SH-SY5Y (cell line): ENCODE measurements around the gene COL4A4.

Experiments used
- GATA2 ChIP-seq: IDR thresholded peaks from 2 replicates; pipeline ENCODE4 v1.6.1; 2011; ENCODE audit warnings: mild to moderate bottlenecking, low read depth, low read length
- GATA3 ChIP-seq: IDR thresholded peaks from 2 replicates; pipeline ENCODE4 v1.6.1; 2011; ENCODE audit warnings: low read depth, mild to moderate bottlenecking, low read length, moderate library complexity

GRCh38 chr2:227164763-227165291, 822 bp upstream of the COL4A4 start:
- TF ChIP-seq GATA3 (no peak), GATA2 (no peak)
